ENCODE data around the gene VWA2.
"Not testable (repeated sequence)": the region's sequence is repeated elsewhere in the genome, so short reads cannot be mapped to it uniquely, and the experiment has no call there.

The VWA2 gene

GRCh38 chr10:114322344-114322743, 83.3 kb downstream of the VWA2 start:
- no peak for DNase-seq

GRCh38 chr10:114323023-114323422, 84.0 kb downstream of the VWA2 start:
- no peak for DNase-seq

GRCh38 chr10:114326795-114327194, 87.7 kb downstream of the VWA2 start:
- DNase-seq: no peak

GRCh38 chr10:114327537-114328440, 88.7 kb downstream of the VWA2 start:
- no peak for DNase-seq

GRCh38 chr10:114328441-114328812, 89.4 kb downstream of the VWA2 start:
- DNase-seq: no peak

GRCh38 chr10:114328874-114329273, 89.8 kb downstream of the VWA2 start:
- DNase-seq: no peak

GRCh38 chr10:114329634-114330365, 90.7 kb downstream of the VWA2 start:
- no peak for DNase-seq

GRCh38 chr10:114332301-114333192, 93.5 kb downstream of the VWA2 start:
- DNase-seq: no peak

- DNase-seq: not testable (repeated sequence)
These were observed 94.4 kb downstream of the VWA2 start for GRCh38 chr10:114333441-114333840.

- no peak for DNase-seq
These were observed 95.2 kb downstream of the VWA2 start for GRCh38 chr10:114334301-114334700.

- no peak for DNase-seq
These were observed 96.6 kb downstream of the VWA2 start for GRCh38 chr10:114335614-114336013.

GRCh38 chr10:114336823-114337509, 97.9 kb downstream of the VWA2 start:
- DNase-seq: no peak

GRCh38 chr10:114337510-114338462, 98.7 kb downstream of the VWA2 start:
- DNase-seq: no peak

- no peak for DNase-seq
These were observed 101.8 kb downstream of the VWA2 start for GRCh38 chr10:114340816-114341215.
